ENCODE measurements around the gene DNASE1L2.

The DNASE1L2 gene

DNA sequence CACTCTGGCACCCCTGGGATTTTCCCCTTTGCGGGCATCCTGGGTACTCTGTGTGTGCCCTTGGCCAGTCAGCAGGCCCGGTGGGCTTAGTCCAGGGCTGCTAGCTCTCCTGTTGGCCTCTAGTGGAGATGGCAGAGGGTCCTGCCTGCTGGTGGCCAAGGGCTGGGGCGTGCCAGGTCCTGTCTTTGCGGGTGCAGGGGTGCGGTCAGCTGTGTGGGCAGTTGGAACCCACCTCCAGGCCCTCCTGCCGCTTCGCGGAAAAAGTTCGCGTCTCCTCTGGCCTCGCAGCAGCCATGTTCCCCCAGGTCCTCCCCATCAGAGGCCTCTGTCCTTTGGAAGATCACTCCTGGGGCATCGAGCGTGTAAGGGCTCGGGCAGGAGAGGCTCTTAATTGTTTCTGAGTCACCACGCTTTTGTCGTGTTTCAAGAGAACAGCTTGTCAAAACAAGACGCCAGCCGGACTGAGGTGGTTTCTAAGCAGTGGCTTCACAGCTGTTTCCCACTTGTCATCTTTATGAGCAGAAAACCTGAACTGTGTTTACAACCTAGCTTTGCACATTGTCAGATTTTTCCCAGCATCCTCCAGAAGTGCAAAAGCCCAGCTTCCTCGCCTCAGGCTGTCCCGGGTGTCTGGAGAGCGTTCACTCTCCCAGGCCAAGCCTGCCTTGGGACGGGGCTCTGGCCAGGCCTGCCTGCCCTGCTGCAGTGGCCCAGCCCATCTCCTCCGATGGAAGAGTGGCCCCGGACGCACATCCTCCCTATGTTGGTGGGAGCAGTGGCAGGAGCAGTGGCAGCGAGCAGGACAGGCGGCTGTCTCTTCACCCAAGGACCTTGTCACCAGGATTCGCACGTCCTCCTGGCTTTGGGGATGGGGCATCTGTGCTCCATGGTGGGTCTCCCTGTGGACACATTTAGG lies 5.0 kb upstream of the DNASE1L2 start:
- Histone ChIP-seq H3K27me3 (ENCODE audit: insufficient read depth, insufficient read length) (no peaks in the 10 kb centered on the region), H3K36me3 (ENCODE audit: insufficient read depth, insufficient read length, low read length) (peaks cover 92% of the 10 kb centered on the region), H3K4me3 (ENCODE audit: insufficient read length, low read depth) (no peak overlapping the region), H3K4me1 (ENCODE audit: insufficient read depth, insufficient read length) (peaks cover 18% of the 10 kb centered on the region), H3K9me3 (ENCODE audit: insufficient read depth, low read length) (no peaks in the 10 kb centered on the region), H3K9ac (ENCODE audit: insufficient read length, low read depth) (no peak overlapping the region)
- TF ChIP-seq SUZ12 (IDR thresholded peaks at IDR 0.05; ENCODE audit: extremely low read depth, insufficient read depth, insufficient read length) (no peak), ZNF274 (IDR thresholded peaks at IDR 0.05; ENCODE audit: low read depth, low read length) (no peak), YY1 (IDR thresholded peaks at IDR 0.05; ENCODE audit: insufficient read depth, insufficient read length) (no peak)
- no peak for DNase-seq (ENCODE audit: low read depth, low spot score)

DNA sequence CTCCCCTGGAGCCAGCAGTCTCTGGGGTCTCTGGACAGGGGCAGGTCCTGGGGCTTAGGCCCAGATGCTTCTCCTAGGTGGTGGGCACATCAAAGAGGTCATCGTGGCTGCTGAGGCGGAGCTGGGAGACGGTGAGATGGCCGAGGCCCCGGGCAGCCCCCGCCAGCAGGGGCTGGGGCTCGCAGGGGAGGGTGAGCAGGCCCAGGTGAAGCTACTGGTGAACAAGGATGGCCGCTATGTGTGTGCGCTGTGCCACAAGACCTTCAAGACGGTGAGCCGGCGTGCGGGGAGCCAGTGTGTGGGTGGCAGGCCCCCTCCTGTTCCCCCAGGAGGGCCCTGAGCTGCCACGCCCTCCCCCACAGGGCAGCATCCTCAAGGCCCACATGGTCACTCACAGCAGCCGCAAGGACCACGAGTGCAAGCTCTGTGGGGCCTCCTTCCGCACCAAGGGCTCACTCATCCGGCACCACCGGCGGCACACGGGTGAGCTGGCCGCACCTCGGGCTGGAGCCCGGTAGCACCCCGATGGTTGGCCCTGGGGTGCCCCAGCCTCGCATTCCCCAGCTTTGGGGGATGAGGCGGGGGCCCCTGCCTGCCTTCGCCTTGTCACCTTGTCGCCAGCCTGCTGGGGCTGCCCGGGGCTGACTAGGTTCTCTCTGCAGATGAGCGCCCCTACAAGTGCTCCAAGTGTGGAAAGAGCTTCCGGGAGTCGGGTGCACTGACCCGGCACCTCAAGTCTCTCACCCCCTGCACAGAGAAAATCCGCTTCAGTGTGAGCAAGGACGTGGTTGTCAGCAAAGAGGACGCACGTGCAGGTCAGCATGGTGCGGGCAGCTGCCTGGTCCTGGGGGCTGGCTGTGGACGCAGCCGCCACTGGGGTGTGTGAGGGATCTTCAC lies 3.9 kb upstream of the DNASE1L2 start:
- H3K36me3 ChIP-seq (ENCODE audit: insufficient read depth, insufficient read length, low read length): peaks cover 86% of the 10 kb centered on the region
- H3K4me3 ChIP-seq (ENCODE audit: insufficient read length, low read depth): no peak overlapping the region
- no peak overlapping the region for H3K9ac ChIP-seq (ENCODE audit: insufficient read length, low read depth)
- no peak for DNase-seq (ENCODE audit: low read depth, low spot score)
- no peaks in the 10 kb centered on the region for H3K9me3 ChIP-seq (ENCODE audit: insufficient read depth, low read length)
- no peaks in the 10 kb centered on the region for H3K27me3 ChIP-seq (ENCODE audit: insufficient read depth, insufficient read length)
- no peak for TF ChIP-seq SUZ12 (IDR thresholded peaks at IDR 0.05; ENCODE audit: extremely low read depth, insufficient read depth, insufficient read length)
- TF ChIP-seq YY1 (IDR thresholded peaks at IDR 0.05; ENCODE audit: insufficient read depth, insufficient read length): no peak
- no peak for TF ChIP-seq ZNF274 (IDR thresholded peaks at IDR 0.05; ENCODE audit: low read depth, low read length)
- H3K4me1 ChIP-seq (ENCODE audit: insufficient read depth, insufficient read length): peaks cover 22% of the 10 kb centered on the region

DNA sequence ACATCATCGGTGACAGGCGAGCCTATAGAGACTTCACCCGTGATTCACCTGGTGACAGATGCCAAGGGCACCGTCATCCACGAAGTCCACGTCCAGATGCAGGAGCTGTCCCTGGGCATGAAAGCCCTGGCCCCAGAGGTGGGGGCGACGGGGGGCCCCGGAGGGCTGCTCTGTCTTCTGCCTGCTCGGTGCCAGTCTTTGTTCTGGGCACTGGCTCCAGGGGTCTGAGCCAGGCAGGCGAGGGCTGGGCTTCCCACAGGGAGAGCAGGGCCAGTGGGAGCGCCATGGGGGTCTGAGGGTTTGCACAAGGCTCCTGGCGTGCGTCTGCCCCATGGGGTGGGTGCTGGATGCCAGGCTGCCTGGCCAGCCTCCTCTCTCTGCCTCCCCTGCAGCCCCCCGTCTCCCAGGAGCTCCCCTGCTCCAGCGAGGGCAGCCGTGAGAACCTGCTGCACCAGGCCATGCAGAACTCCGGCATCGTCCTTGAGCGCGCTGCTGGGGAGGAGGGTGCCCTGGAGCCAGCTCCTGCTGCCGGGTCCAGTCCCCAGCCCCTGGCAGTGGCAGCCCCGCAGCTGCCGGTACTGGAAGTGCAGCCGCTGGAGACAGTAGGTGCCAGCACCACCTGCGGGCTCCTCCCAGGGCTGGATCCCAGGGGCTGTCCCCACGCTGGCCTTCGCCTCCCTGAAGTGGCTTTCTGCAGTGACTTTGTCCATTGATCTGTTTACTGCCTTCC lies 3.0 kb upstream of the DNASE1L2 start:
- DNase-seq (ENCODE audit: low read depth, low spot score): no peak
- Histone ChIP-seq H3K4me3 (ENCODE audit: insufficient read length, low read depth) (no peak overlapping the region), H3K27me3 (ENCODE audit: insufficient read depth, insufficient read length) (no peaks in the 10 kb centered on the region), H3K9me3 (ENCODE audit: insufficient read depth, low read length) (no peaks in the 10 kb centered on the region), H3K4me1 (ENCODE audit: insufficient read depth, insufficient read length) (peaks cover 22% of the 10 kb centered on the region), H3K36me3 (ENCODE audit: insufficient read depth, insufficient read length, low read length) (peaks cover 88% of the 10 kb centered on the region), H3K9ac (ENCODE audit: insufficient read length, low read depth) (no peak overlapping the region)
- TF ChIP-seq SUZ12 (IDR thresholded peaks at IDR 0.05; ENCODE audit: extremely low read depth, insufficient read depth, insufficient read length) (no peak), ZNF274 (IDR thresholded peaks at IDR 0.05; ENCODE audit: low read depth, low read length) (no peak), YY1 (IDR thresholded peaks at IDR 0.05; ENCODE audit: insufficient read depth, insufficient read length) (no peak)

DNA sequence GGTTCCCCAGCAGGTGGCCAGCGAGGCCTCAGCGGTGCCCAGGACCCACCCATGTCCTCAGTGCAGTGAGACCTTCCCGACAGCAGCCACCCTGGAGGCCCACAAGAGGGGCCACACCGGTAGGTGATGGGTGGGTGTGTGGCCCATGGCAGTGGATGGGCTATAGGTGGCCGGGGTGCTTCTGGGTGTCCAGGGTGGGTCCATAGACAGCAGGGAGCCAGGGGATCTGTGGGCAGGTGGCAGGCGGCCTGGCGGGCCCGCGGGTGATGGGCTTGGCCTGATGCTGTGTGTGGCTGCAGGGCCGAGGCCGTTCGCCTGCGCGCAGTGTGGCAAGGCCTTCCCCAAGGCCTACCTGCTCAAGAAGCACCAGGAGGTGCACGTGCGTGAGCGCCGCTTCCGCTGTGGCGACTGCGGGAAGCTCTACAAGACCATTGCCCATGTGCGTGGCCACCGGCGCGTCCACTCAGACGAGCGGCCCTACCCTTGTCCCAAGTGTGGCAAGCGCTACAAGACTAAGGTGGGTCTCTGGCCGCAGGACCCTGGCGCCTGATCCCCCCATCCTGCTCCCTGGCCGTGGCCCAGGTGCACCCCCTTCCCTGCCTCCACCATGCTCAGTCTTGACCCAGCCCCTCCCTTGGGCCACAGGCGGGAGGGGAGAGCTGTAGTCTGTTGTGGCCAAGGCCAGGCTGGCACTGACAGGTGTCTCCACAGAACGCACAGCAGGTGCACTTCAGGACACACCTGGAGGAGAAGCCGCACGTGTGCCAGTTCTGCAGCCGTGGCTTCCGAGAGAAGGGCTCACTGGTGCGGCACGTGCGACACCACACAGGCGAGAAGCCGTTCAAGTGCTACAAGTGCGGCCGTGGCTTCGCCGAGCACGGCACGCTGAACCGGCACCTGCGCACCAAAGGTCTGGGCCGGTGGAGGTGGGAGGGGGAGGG lies 2.1 kb upstream of the DNASE1L2 start:
- H3K4me3 ChIP-seq (ENCODE audit: insufficient read length, low read depth): no peak overlapping the region
- peaks cover 26% of the 10 kb centered on the region for H3K4me1 ChIP-seq (ENCODE audit: insufficient read depth, insufficient read length)
- DNase-seq (ENCODE audit: low read depth, low spot score): no peak
- no peaks in the 10 kb centered on the region for H3K9me3 ChIP-seq (ENCODE audit: insufficient read depth, low read length)
- no peak overlapping the region for H3K9ac ChIP-seq (ENCODE audit: insufficient read length, low read depth)
- H3K36me3 ChIP-seq (ENCODE audit: insufficient read depth, insufficient read length, low read length): peaks cover 84% of the 10 kb centered on the region
- no peak for TF ChIP-seq YY1 (IDR thresholded peaks at IDR 0.05; ENCODE audit: insufficient read depth, insufficient read length)
- TF ChIP-seq ZNF274 (IDR thresholded peaks at IDR 0.05; ENCODE audit: low read depth, low read length): no peak
- TF ChIP-seq SUZ12 (IDR thresholded peaks at IDR 0.05; ENCODE audit: extremely low read depth, insufficient read depth, insufficient read length): no peak
- no peaks in the 10 kb centered on the region for H3K27me3 ChIP-seq (ENCODE audit: insufficient read depth, insufficient read length)

DNA sequence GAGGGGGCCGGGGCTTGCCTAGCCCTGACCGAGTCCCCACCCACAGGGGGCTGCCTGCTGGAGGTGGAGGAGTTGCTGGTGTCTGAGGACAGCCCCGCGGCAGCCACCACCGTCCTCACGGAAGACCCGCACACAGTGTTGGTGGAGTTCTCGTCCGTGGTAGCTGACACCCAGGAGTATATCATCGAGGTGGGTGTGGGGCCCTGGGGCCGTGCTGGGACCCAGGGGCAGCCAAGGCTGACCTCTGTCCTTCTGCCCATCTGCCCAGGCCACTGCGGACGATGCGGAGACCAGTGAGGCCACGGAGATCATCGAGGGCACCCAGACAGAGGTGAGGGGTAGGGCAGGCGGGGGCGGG lies 1.5 kb upstream of the DNASE1L2 start:
- Histone ChIP-seq H3K4me1 (ENCODE audit: insufficient read depth, insufficient read length) (peaks cover 25% of the 10 kb centered on the region), H3K36me3 (ENCODE audit: insufficient read depth, insufficient read length, low read length) (peaks cover 84% of the 10 kb centered on the region), H3K9ac (ENCODE audit: insufficient read length, low read depth) (no peak overlapping the region), H3K27me3 (ENCODE audit: insufficient read depth, insufficient read length) (no peaks in the 10 kb centered on the region), H3K9me3 (ENCODE audit: insufficient read depth, low read length) (no peaks in the 10 kb centered on the region), H3K4me3 (ENCODE audit: insufficient read length, low read depth) (no peak overlapping the region)
- DNase-seq (ENCODE audit: low read depth, low spot score): no peak
- no peak for TF ChIP-seq ZNF274 (IDR thresholded peaks at IDR 0.05; ENCODE audit: low read depth, low read length)
- TF ChIP-seq YY1 (IDR thresholded peaks at IDR 0.05; ENCODE audit: insufficient read depth, insufficient read length): no peak
- no peak for TF ChIP-seq SUZ12 (IDR thresholded peaks at IDR 0.05; ENCODE audit: extremely low read depth, insufficient read depth, insufficient read length)

DNA sequence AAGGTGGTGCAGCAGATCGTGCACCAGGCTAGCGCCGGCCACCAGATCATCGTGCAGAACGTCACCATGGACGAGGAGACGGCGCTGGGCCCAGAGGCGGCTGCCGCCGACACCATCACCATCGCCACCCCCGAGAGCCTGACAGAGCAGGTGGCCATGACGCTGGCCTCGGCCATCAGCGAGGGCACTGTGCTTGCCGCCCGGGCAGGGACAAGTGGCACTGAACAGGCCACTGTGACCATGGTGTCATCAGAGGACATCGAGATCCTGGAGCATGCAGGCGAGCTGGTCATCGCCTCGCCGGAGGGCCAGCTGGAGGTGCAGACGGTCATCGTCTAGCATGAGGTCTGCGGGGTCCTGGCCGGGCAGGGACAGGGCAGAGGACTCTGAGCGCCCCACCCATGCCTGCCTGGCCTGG lies 1.0 kb upstream of the DNASE1L2 start:
- no peak overlapping the region for H3K9ac ChIP-seq (ENCODE audit: insufficient read length, low read depth)
- no peak for DNase-seq (ENCODE audit: low read depth, low spot score)
- H3K36me3 ChIP-seq (ENCODE audit: insufficient read depth, insufficient read length, low read length): peaks cover 83% of the 10 kb centered on the region
- H3K4me3 ChIP-seq (ENCODE audit: insufficient read length, low read depth): no peak overlapping the region
- H3K27me3 ChIP-seq (ENCODE audit: insufficient read depth, insufficient read length): no peaks in the 10 kb centered on the region
- TF ChIP-seq ZNF274 (IDR thresholded peaks at IDR 0.05; ENCODE audit: low read depth, low read length): no peak
- no peak for TF ChIP-seq YY1 (IDR thresholded peaks at IDR 0.05; ENCODE audit: insufficient read depth, insufficient read length)
- TF ChIP-seq SUZ12 (IDR thresholded peaks at IDR 0.05; ENCODE audit: extremely low read depth, insufficient read depth, insufficient read length): no peak
- no peaks in the 10 kb centered on the region for H3K9me3 ChIP-seq (ENCODE audit: insufficient read depth, low read length)
- H3K4me1 ChIP-seq (ENCODE audit: insufficient read depth, insufficient read length): peaks cover 23% of the 10 kb centered on the region

Data from NT2/D1 (cell line).